GM12872 (cell line): Measurements from ENCODE around the gene EFHD1.

Experiments used
- TF ChIP-seq, protein P1 (sequence below): IDR thresholded peaks from 3 replicates; pipeline ENCODE4 v1.5.1; 2011; ENCODE audit warnings: low read depth, mild to moderate bottlenecking, low read length, moderate library complexity; ENCODE audit not compliant: insufficient read depth

EFHD1 gene

GRCh38 chr2:232622563-232622962, 10.8 kb upstream of the EFHD1 start:
- TF ChIP-seq, protein P1, sequence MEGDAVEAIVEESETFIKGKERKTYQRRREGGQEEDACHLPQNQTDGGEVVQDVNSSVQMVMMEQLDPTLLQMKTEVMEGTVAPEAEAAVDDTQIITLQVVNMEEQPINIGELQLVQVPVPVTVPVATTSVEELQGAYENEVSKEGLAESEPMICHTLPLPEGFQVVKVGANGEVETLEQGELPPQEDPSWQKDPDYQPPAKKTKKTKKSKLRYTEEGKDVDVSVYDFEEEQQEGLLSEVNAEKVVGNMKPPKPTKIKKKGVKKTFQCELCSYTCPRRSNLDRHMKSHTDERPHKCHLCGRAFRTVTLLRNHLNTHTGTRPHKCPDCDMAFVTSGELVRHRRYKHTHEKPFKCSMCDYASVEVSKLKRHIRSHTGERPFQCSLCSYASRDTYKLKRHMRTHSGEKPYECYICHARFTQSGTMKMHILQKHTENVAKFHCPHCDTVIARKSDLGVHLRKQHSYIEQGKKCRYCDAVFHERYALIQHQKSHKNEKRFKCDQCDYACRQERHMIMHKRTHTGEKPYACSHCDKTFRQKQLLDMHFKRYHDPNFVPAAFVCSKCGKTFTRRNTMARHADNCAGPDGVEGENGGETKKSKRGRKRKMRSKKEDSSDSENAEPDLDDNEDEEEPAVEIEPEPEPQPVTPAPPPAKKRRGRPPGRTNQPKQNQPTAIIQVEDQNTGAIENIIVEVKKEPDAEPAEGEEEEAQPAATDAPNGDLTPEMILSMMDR = no peak

DNA sequence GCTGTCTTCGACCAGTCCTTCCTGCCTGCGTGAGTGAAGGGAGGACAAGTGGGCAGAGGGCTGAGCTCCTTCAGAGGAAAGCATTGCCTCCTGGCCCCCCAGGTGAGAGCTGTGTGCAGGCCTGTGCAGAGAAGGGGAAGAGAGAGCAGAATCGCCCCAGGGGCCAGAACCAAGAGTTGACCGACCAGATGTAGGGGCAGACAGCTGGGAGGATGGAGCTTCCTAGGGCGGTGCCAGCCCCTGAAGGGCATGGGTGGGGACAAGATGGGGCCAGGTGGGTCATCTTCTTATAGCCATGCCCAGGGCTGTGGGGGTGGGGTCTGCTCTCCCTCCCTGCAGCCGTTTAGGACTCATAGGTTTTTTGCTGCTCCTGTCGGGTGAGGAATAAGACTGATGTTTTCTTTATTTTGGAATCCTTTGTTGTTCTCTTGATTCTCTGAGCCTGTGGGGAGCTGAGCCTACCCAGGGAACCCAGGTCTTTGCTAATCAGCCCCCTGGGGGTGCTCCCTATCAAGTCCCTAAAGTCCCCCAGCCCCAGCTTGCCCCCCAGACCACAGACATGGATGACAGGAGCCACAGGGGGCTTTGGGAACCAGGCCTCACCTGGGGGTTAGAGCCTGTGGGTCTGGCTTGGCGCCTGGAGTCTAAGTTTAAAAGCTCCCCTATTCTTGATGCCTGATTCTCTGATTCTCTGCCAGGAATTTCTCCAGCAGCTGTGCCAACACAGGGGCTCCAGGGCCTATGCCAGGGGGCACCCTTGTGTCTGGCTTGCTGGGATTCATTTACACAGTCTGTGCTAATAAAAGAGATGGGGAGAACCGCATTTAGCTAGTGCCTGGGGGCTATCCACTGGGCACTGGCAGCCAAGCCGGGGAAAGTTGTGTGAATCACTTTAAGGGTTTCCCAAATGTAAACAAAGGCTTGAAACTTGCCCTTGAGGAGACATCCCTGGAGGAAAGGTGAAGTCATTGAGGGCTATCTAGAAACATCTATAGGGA, 9.3 kb upstream of the EFHD1 start:
- TF ChIP-seq, protein P1 = no peak

- TF ChIP-seq, protein P1 = no peak
These were observed 6.8 kb upstream of the EFHD1 start for GRCh38 chr2:232626584-232626983.

GRCh38 chr2:232628466-232629128, 4.8 kb upstream of the EFHD1 start:
- TF ChIP-seq, protein P1 = no peak

DNA sequence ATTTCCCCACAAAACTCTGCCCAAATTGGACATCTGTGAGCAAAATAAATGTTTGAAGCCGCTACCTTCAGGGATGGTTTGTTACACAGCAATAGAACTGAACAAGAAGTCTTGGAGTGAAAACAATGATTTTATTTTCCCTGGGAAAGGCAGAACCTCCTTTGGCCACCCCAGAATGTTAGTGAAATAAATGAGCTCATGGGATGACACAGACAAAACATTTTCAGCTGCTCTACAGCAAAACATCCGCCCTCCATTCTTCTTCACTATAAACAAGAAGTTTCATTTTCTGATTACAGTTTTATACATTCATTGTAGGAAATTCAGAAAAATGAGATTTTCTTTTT, 4.3 kb upstream of the EFHD1 start:
- TF ChIP-seq, protein P1 = no peak

GRCh38 chr2:232632229-232632903, 1.0 kb upstream of the EFHD1 start:
- TF ChIP-seq, protein P1 = no peak

DNA sequence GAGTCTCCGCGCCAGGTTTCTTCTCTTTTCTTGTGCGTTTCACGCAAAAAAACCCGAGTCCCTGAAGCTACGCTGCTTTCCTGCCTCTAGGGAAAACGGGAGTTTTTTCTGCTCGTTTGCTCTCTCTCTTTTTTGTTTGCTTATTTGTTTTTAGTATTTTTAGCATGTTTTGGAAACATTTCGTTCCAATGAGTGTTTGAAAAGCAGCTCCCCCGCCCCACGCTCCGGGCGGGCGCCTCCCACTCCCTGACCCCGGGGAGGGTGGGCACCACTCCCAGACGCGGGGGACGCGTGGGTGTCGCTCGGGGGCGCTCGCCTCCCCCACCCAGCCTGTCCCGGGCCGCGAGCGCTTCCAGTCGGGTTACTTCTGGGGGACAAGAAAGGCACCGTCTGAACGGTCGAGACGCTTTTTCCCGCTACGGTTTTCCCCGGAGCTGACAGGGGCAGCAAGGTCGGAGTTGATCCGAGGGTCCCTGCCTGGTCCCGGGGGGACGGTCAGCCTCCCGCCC, 446 bp upstream of the EFHD1 start:
- TF ChIP-seq, protein P1 = no peak
